ENCODE data around the gene TP53BP1. TPM values are rescaled to one million over a fixed set of nuclear protein-coding genes. Genes with fewer than 3 reads are reported as not detected.

The TP53BP1 gene
- total RNA-seq, 1 experiment from 2014 or later = 32.4 TPM

Other genes with a start within 250 kb of the TP53BP1 start
- gene TGM5, start 226.2 kb downstream of the TP53BP1 start, total RNA-seq (2014; rRNA removed; shearing (Covaris generic)) = not detected in 2 replicates
- gene TGM7, start 190.9 kb downstream of the TP53BP1 start, total RNA-seq (2014; rRNA removed; shearing (Covaris generic)) = not detected in 2 replicates
- gene LCMT2, start 162.6 kb downstream of the TP53BP1 start, total RNA-seq (2014; rRNA removed; shearing (Covaris generic)) = 13.8 and 20.0 TPM in 2 replicates
- 9.2 and 14.5 TPM in 2 replicates for gene ZSCAN29, start 122.1 kb downstream of the TP53BP1 start, total RNA-seq (2014; rRNA removed; shearing (Covaris generic))
- 12.4 and 19.0 TPM in 2 replicates for gene TUBGCP4, start 122.1 kb downstream of the TP53BP1 start, total RNA-seq (2014; rRNA removed; shearing (Covaris generic))
- gene MAP1A, start 24.5 kb upstream of the TP53BP1 start, total RNA-seq (2014; rRNA removed; shearing (Covaris generic)) = 32.9 and 40.6 TPM in 2 replicates
- 6.0 and 7.7 TPM in 2 replicates for gene PPIP5K1, start 97.1 kb upstream of the TP53BP1 start, total RNA-seq (2014; rRNA removed; shearing (Covaris generic))
- 0.95 TPM in 1 of 2 replicates, not detected in the other for gene CKMT1B, start 100.9 kb upstream of the TP53BP1 start, total RNA-seq (2014; rRNA removed; shearing (Covaris generic))
- 0.08 TPM in 1 of 2 replicates, not detected in the other for gene STRC, start 125.6 kb upstream of the TP53BP1 start, total RNA-seq (2014; rRNA removed; shearing (Covaris generic))
- gene CATSPER2, start 155.7 kb upstream of the TP53BP1 start, total RNA-seq (2014; rRNA removed; shearing (Covaris generic)) = not detected in 2 replicates
- gene CKMT1A, start 200.7 kb upstream of the TP53BP1 start, total RNA-seq (2014; rRNA removed; shearing (Covaris generic)) = 0.10 and 1.1 TPM in 2 replicates

Data from H4 (cell line).